ENCODE results near the gene RAPGEF6. TPM values are rescaled to one million over a fixed set of nuclear protein-coding genes. Genes with fewer than 3 reads are reported as not detected.

The RAPGEF6 gene
- total and polyA plus RNA-seq, 2 experiments from 2014 or later, result 9.5 to 20.3 TPM

DNA sequence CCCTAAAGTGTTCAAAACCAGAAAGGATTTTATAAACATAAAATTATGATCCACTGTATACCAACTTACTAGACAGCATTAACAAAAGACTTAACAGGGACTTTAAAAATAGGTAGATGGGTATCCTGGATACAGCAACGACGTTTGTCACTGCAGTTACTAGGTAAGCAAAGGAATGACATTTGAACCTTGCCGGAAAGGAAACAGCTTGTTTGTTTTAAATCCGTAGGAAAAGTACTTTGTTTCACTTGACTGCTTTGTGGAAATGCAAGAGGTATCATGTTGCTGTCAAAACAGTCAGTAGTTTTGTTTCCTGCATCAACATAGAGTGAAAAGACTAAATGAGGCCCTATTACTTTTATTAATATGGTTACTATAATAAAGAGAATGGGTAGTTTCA is 248.2 kb downstream of the RAPGEF6 start (continued):
- TF ChIP-seq EZH2 (IDR thresholded peaks at IDR 0.05; ENCODE audit: low read depth, unreplicated experiment), result no peak
- no peak for TF ChIP-seq EZH2phosphoT487 (IDR thresholded peaks at IDR 0.05; ENCODE audit: unreplicated experiment)
- TF ChIP-seq STAT1 (IDR thresholded peaks at IDR 0.05; ENCODE audit: unreplicated experiment), result no peak
- no peak for TF ChIP-seq ZNF331 (CRISPR knock-in tag; IDR thresholded peaks at IDR 0.05; ENCODE audit: low read depth)
- TF ChIP-seq, protein P1, sequence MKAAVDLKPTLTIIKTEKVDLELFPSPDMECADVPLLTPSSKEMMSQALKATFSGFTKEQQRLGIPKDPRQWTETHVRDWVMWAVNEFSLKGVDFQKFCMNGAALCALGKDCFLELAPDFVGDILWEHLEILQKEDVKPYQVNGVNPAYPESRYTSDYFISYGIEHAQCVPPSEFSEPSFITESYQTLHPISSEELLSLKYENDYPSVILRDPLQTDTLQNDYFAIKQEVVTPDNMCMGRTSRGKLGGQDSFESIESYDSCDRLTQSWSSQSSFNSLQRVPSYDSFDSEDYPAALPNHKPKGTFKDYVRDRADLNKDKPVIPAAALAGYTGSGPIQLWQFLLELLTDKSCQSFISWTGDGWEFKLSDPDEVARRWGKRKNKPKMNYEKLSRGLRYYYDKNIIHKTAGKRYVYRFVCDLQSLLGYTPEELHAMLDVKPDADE (IDR thresholded peaks at IDR 0.05), result no peak
- TF ChIP-seq, protein P2, sequence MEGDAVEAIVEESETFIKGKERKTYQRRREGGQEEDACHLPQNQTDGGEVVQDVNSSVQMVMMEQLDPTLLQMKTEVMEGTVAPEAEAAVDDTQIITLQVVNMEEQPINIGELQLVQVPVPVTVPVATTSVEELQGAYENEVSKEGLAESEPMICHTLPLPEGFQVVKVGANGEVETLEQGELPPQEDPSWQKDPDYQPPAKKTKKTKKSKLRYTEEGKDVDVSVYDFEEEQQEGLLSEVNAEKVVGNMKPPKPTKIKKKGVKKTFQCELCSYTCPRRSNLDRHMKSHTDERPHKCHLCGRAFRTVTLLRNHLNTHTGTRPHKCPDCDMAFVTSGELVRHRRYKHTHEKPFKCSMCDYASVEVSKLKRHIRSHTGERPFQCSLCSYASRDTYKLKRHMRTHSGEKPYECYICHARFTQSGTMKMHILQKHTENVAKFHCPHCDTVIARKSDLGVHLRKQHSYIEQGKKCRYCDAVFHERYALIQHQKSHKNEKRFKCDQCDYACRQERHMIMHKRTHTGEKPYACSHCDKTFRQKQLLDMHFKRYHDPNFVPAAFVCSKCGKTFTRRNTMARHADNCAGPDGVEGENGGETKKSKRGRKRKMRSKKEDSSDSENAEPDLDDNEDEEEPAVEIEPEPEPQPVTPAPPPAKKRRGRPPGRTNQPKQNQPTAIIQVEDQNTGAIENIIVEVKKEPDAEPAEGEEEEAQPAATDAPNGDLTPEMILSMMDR (conservative IDR thresholded peaks at IDR 0.05; ENCODE audit: low read depth in 2 of 2), result no peak

DNA sequence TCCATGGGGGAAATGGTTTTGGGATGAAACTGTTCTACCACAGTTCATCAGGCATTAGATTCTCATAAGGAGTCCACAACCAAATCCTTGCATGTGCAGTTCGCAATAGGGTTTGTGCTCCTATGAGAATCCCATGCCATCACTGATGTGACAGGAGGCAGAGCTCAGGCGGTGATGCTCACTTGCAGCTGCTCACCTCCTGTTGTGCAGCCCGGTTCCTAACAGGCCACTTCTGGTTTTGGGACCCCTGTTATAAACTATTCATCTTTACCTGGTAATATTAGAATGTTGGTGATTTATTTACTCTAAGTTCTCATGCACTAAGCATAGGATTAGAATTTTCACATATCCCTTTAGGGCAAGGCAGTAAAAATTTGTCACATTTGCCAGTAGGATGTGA is 248.9 kb downstream of the RAPGEF6 start:
- Histone ChIP-seq H3K27ac (ENCODE audit: low read depth) (no peak overlapping the region), H3K27me3 (ENCODE audit: insufficient read depth) (no peaks in the 10 kb centered on the region), H3K79me2 (replicated peaks; ENCODE audit: insufficient read depth) (0 out of 2 replicates have a peak, but pooled peaks cover 9% of the 10 kb centered on the region), H4K20me1 (replicated peaks; ENCODE audit: insufficient read depth) (no peaks in the 10 kb centered on the region), H3K4me2 (no peak overlapping the region), H3K4me3 (no peak overlapping the region), H3K4me1 (ENCODE audit: insufficient read depth) (peaks cover 14% of the 10 kb centered on the region), H2AFZ (no peak overlapping the region), H3K36me3 (ENCODE audit: insufficient read depth) (no peaks in the 10 kb centered on the region), H3K9me2 (ENCODE audit: insufficient read depth) (no peaks in the 10 kb centered on the region), H3F3A (replicated peaks; ENCODE audit: low read depth) (no peaks in the 10 kb centered on the region)
- ATAC-seq (no peak), DNase-seq (ENCODE audit: low spot score) (no peak)
- Mint-ChIP-seq H3K4me3 (no peak overlapping the region), H3K36me3 (ENCODE audit: low read depth) (no peaks in the 10 kb centered on the region), H3K9me3 (no peaks in the 10 kb centered on the region), H3K27ac (no peak overlapping the region), H3K4me1 (peaks cover 16% of the 10 kb centered on the region; the same call in 2 of the 3 replicates), H3K27me3 (ENCODE audit: insufficient read depth, low read depth, poor library complexity) (peaks cover 3% of the 10 kb centered on the region)
- TF ChIP-seq, protein P3, sequence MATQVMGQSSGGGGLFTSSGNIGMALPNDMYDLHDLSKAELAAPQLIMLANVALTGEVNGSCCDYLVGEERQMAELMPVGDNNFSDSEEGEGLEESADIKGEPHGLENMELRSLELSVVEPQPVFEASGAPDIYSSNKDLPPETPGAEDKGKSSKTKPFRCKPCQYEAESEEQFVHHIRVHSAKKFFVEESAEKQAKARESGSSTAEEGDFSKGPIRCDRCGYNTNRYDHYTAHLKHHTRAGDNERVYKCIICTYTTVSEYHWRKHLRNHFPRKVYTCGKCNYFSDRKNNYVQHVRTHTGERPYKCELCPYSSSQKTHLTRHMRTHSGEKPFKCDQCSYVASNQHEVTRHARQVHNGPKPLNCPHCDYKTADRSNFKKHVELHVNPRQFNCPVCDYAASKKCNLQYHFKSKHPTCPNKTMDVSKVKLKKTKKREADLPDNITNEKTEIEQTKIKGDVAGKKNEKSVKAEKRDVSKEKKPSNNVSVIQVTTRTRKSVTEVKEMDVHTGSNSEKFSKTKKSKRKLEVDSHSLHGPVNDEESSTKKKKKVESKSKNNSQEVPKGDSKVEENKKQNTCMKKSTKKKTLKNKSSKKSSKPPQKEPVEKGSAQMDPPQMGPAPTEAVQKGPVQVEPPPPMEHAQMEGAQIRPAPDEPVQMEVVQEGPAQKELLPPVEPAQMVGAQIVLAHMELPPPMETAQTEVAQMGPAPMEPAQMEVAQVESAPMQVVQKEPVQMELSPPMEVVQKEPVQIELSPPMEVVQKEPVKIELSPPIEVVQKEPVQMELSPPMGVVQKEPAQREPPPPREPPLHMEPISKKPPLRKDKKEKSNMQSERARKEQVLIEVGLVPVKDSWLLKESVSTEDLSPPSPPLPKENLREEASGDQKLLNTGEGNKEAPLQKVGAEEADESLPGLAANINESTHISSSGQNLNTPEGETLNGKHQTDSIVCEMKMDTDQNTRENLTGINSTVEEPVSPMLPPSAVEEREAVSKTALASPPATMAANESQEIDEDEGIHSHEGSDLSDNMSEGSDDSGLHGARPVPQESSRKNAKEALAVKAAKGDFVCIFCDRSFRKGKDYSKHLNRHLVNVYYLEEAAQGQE (IDR thresholded peaks at IDR 0.05; ENCODE audit: unreplicated experiment), result no peak
- TF ChIP-seq EZH2phosphoT487 (IDR thresholded peaks at IDR 0.05; ENCODE audit: unreplicated experiment), result no peak
- TF ChIP-seq, protein P1 (IDR thresholded peaks at IDR 0.05), result no peak
- TF ChIP-seq, protein P4, sequence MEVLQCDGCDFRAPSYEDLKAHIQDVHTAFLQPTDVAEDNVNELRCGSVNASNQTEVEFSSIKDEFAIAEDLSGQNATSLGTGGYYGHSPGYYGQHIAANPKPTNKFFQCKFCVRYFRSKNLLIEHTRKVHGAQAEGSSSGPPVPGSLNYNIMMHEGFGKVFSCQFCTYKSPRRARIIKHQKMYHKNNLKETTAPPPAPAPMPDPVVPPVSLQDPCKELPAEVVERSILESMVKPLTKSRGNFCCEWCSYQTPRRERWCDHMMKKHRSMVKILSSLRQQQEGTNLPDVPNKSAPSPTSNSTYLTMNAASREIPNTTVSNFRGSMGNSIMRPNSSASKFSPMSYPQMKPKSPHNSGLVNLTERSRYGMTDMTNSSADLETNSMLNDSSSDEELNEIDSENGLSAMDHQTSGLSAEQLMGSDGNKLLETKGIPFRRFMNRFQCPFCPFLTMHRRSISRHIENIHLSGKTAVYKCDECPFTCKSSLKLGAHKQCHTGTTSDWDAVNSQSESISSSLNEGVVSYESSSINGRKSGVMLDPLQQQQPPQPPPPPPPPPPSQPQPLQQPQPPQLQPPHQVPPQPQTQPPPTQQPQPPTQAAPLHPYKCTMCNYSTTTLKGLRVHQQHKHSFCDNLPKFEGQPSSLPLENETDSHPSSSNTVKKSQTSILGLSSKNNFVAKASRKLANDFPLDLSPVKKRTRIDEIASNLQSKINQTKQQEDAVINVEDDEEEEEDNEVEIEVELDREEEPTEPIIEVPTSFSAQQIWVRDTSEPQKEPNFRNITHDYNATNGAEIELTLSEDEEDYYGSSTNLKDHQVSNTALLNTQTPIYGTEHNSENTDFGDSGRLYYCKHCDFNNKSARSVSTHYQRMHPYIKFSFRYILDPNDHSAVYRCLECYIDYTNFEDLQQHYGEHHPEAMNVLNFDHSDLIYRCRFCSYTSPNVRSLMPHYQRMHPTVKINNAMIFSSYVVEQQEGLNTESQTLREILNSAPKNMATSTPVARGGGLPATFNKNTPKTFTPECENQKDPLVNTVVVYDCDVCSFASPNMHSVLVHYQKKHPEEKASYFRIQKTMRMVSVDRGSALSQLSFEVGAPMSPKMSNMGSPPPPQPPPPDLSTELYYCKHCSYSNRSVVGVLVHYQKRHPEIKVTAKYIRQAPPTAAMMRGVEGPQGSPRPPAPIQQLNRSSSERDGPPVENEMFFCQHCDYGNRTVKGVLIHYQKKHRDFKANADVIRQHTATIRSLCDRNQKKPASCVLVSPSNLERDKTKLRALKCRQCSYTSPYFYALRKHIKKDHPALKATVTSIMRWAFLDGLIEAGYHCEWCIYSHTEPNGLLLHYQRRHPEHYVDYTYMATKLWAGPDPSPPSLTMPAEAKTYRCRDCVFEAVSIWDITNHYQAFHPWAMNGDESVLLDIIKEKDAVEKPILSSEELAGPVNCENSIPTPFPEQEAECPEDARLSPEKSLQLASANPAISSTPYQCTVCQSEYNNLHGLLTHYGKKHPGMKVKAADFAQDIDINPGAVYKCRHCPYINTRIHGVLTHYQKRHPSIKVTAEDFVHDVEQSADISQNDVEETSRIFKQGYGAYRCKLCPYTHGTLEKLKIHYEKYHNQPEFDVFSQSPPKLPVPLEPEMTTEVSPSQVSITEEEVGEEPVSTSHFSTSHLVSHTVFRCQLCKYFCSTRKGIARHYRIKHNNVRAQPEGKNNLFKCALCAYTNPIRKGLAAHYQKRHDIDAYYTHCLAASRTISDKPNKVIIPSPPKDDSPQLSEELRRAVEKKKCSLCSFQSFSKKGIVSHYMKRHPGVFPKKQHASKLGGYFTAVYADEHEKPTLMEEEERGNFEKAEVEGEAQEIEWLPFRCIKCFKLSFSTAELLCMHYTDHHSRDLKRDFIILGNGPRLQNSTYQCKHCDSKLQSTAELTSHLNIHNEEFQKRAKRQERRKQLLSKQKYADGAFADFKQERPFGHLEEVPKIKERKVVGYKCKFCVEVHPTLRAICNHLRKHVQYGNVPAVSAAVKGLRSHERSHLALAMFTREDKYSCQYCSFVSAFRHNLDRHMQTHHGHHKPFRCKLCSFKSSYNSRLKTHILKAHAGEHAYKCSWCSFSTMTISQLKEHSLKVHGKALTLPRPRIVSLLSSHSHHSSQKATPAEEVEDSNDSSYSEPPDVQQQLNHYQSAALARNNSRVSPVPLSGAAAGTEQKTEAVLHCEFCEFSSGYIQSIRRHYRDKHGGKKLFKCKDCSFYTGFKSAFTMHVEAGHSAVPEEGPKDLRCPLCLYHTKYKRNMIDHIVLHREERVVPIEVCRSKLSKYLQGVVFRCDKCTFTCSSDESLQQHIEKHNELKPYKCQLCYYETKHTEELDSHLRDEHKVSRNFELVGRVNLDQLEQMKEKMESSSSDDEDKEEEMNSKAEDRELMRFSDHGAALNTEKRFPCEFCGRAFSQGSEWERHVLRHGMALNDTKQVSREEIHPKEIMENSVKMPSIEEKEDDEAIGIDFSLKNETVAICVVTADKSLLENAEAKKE (CRISPR knock-in tag; IDR thresholded peaks at IDR 0.05), result no peak
- no peak for TF ChIP-seq STAT1 (IDR thresholded peaks at IDR 0.05; ENCODE audit: unreplicated experiment)
- TF ChIP-seq NANOG (IDR thresholded peaks at IDR 0.05; ENCODE audit: borderline replicate concordance), result no peak
- no peak for TF ChIP-seq CREB1 (CRISPR knock-in tag; IDR thresholded peaks at IDR 0.05; ENCODE audit: low read depth)
- no peak for TF ChIP-seq ZNF114 (CRISPR knock-in tag; IDR thresholded peaks at IDR 0.05)
- no peak for TF ChIP-seq ZNF331 (CRISPR knock-in tag; IDR thresholded peaks at IDR 0.05; ENCODE audit: low read depth)

All from GM23338 (cell line).